Cerebellar nuclear complex (tissue), 1 donor: ENCODE data around the gene SLC17A8.
"Not testable (repeated sequence)": the region's sequence is repeated elsewhere in the genome, so short reads cannot be mapped to it uniquely, and the experiment has no call there.

Experiments used
- DNase-seq, 2 experiments: peaks; one replicate each; lab custom pipeline; 2025; lab: John Stamatoyannopoulos, UW

SLC17A8 gene

GRCh38 chr12:100427078-100427477 lies 70.2 kb downstream of the SLC17A8 start:
- DNase-seq, result no peak

GRCh38 chr12:100430251-100430650 lies 73.4 kb downstream of the SLC17A8 start:
- not testable (repeated sequence) for DNase-seq

DNA sequence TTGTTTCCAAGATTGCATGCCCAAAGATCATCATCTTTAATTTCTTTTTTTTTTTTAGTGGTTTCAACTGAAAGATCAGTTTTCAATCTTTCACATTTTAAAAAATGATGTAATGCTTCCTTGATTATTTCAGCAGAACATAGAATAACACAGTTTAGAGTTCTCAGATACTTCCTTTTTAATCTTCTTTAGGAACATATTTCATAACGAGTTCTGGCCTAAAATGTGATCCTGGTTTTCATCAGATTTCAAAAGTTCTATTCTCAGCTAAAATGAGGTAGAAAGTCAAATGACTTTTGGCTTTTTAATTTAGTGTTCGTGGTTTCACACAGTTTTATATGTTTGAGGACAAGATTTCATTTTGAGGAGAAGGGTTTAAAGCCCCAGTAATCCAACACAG lies 76.8 kb downstream of the SLC17A8 start:
- no peak for DNase-seq

GRCh38 chr12:100434177-100434576 lies 77.3 kb downstream of the SLC17A8 start:
- no peak for DNase-seq

DNA sequence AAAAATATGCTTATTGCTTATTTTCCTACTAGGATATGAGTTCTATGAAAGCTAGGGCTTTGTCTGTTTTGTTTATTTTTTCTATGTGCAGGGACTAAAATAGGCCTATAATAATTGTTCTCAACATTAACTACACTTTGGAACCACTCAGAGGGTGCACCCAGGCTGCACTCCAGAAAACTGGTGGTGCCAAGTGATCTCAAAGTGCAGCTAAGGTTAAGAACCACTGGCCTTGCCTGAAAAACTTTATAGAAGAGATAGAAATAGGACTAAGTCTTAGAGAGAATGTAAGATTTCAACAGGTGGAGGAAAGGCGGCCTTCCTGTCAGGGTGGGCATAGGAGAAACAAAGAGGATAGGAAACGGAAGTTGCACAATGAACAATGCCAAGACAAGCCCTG lies 79.1 kb downstream of the SLC17A8 start:
- no peak for DNase-seq

GRCh38 chr12:100437038-100437841 lies 80.4 kb downstream of the SLC17A8 start:
- DNase-seq, result no peak

GRCh38 chr12:100439797-100440196 lies 82.9 kb downstream of the SLC17A8 start:
- no peak for DNase-seq

DNA sequence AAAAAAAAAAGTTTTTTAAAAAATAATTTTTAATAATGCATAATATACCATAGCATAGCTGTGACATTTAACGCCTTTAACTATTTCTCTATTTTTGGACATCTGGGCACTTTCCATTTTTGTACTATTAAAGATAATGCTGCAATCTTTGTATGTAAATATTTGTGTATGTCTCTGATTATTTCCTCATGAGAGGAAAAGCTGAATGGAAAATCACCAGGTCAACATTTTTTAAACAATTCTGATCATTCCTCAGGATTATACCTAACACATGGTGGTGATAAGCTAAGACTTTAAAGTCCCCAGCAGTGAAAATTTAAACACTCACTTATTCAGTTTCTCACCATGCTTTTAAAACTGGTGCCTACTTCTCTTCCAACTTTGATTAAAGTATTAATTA lies 85.5 kb downstream of the SLC17A8 start:
- DNase-seq, result no peak

- no peak for DNase-seq
Observed at GRCh38 chr12:100443434-100443833, 86.6 kb downstream of the SLC17A8 start.

- no peak for DNase-seq
Observed at GRCh38 chr12:100445081-100445481, 88.2 kb downstream of the SLC17A8 start.

GRCh38 chr12:100447381-100447780 lies 90.5 kb downstream of the SLC17A8 start:
- no peak for DNase-seq

GRCh38 chr12:100448656-100449055 lies 91.8 kb downstream of the SLC17A8 start:
- no peak for DNase-seq

GRCh38 chr12:100450735-100451134 lies 93.9 kb downstream of the SLC17A8 start:
- no peak for DNase-seq

GRCh38 chr12:100453951-100454350 lies 97.1 kb downstream of the SLC17A8 start:
- DNase-seq, result no peak

- no peak for DNase-seq
Observed at GRCh38 chr12:100455896-100456295, 99.0 kb downstream of the SLC17A8 start.

DNA sequence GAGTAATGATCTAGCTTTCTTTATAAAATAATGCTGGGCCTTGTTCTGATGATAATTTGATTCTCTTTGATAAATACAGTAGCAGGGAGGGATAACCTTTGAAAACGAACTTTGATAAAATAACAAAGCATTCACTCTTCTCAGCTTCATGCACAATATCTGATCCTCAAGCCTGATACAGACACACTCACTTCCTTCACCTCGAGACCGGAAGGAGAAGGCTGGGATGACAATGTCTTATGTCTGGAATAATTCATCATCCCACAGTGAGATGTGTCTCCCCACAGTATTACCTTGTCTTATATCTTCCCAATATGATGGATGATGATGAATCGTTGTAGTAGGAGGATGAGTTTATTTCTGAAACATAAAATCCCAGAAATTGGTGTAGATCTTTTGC lies 101.3 kb downstream of the SLC17A8 start:
- no peak for DNase-seq

DNA sequence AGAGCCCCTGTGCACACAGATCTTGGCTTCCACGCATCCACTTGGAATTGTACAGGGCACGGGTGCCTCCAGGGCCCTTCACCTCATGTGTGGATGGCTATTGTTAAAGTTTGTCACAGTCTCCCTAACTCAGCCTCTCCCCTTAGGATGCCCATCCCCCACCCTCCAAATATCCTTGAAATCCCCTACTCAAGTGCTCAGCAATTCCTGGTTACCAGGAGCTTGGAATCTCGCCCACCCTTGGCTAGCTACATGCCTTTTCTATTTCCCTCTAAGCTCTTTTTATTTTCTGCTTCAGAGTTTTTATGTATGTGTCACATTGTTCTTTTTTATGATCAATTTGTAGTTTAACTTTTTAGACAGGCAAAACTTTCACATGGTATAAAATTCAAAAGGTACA lies 103.8 kb downstream of the SLC17A8 start:
- no peak for DNase-seq

DNA sequence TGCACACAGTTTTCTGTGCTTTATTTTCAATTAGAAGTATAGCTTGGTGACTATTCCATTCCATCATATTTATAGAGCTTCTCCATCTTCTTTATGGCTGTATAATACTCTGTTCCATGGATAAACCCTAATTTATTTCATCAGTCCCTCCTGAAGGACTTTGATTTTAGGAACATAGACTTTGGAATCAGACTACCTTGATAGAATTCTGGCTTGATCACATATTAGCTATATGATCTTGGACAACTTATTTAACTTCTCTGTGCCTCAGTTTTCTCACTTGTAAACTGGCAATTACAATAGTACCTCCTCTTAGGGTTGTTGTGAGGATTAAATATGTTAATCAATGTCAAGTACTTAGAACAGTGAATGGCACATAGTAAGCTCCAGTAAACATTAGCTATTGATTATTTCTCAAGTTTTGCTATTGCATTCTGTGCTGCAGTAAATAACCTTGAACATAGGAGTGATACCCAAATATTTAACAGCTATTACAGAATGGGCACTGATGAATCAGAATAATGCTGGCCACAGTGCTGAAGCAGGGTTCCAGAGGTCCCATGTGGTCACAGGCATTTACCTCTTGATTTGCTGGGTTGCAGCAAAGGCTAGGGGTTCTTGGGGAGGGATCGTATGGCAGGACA lies 104.6 kb downstream of the SLC17A8 start:
- DNase-seq, result no peak

- DNase-seq, result no peak
Observed at GRCh38 chr12:100463661-100464060, 106.8 kb downstream of the SLC17A8 start.

GRCh38 chr12:100464529-100464928 lies 107.7 kb downstream of the SLC17A8 start:
- no peak for DNase-seq

DNA sequence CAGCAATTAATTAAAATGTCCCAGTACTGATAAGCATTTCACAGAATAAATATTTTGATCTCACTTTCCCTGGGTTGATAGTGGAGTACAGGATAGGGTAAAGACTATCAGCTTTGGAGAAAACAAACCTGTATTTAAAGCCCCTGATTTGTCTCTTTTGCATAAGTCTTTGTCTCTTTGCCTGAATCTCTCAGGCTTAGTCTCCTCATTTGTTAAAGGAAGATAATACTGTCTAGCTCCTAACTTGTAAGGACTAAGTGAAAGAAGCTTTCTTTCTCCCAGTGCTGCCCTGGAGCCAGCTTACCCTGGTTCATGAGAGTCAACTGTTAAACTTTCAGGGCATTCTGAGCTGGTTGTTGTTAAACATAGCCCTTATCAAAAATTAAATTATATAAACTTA lies 111.3 kb downstream of the SLC17A8 start:
- no peak for DNase-seq
